ENCODE data around the gene KCTD8. TPM values are rescaled to one million over a fixed set of nuclear protein-coding genes. Genes with fewer than 3 reads are reported as not detected.
"Not testable (repeated sequence)": the region's sequence is repeated elsewhere in the genome, so short reads cannot be mapped to it uniquely, and the experiment has no call there.

Gene KCTD8
- total RNA-seq, 1 donor from 2014 or later: 0.45 TPM

- ATAC-seq (no peak), DNase-seq (ENCODE audit: low spot score) (no peak)
- intact Hi-C loops (cut with DNase I): loop anchor here (5.0 kb wide), 1 partner anchor 1184 kb away; no protein-coding TSS in a partner anchor
Observed at GRCh38 chr4:44186096-44186849, 262.3 kb downstream of the KCTD8 start.

GRCh38 chr4:44181491-44182349 lies 266.9 kb downstream of the KCTD8 start:
- ATAC-seq; intact Hi-C loops (cut with DNase I); DNase-seq (ENCODE audit: low spot score): not testable (repeated sequence)

GRCh38 chr4:44167766-44168165 lies 280.8 kb downstream of the KCTD8 start:
- DNase-seq (ENCODE audit: low spot score); intact Hi-C loops (cut with DNase I); ATAC-seq: not testable (repeated sequence)

GRCh38 chr4:44165938-44166337 lies 282.7 kb downstream of the KCTD8 start:
- intact Hi-C loops (cut with DNase I): no loop called here
- ATAC-seq (no peak), DNase-seq (ENCODE audit: low spot score) (no peak)

- intact Hi-C loops (cut with DNase I): no loop called here
- ATAC-seq (no peak), DNase-seq (ENCODE audit: low spot score) (no peak)
Observed at GRCh38 chr4:44162538-44163270, 285.9 kb downstream of the KCTD8 start.

GRCh38 chr4:44161756-44162155 lies 286.9 kb downstream of the KCTD8 start:
- intact Hi-C loops (cut with DNase I): no loop called here
- DNase-seq (ENCODE audit: low spot score) (no peak), ATAC-seq (no peak)

GRCh38 chr4:44160776-44161367 lies 287.7 kb downstream of the KCTD8 start:
- no peak for ATAC-seq
- intact Hi-C loops (cut with DNase I): no loop called here
- DNase-seq (ENCODE audit: low spot score): no peak

GRCh38 chr4:44159991-44160390 lies 288.6 kb downstream of the KCTD8 start:
- intact Hi-C loops (cut with DNase I): no loop called here
- no peak for DNase-seq (ENCODE audit: low spot score)
- ATAC-seq: no peak

- intact Hi-C loops (cut with DNase I): no loop called here
- DNase-seq (ENCODE audit: low spot score): no peak
- no peak for ATAC-seq
Observed at GRCh38 chr4:44157611-44158277, 290.9 kb downstream of the KCTD8 start.

- ATAC-seq (no peak), DNase-seq (ENCODE audit: low spot score) (no peak)
- intact Hi-C loops (cut with DNase I): no loop called here
Observed at GRCh38 chr4:44150091-44150576, 298.5 kb downstream of the KCTD8 start.

- ATAC-seq (no peak), DNase-seq (ENCODE audit: low spot score) (no peak)
- intact Hi-C loops (cut with DNase I): no loop called here
Observed at GRCh38 chr4:44149282-44149681, 299.3 kb downstream of the KCTD8 start.

- intact Hi-C loops (cut with DNase I): no loop called here
- ATAC-seq: no peak
- DNase-seq (ENCODE audit: low spot score): no peak
Observed at GRCh38 chr4:44147571-44148075, 301.0 kb downstream of the KCTD8 start.

GRCh38 chr4:44146516-44146915 lies 302.1 kb downstream of the KCTD8 start:
- ATAC-seq (no peak), DNase-seq (ENCODE audit: low spot score) (no peak)
- intact Hi-C loops (cut with DNase I): no loop called here

GRCh38 chr4:44145868-44146267 lies 302.7 kb downstream of the KCTD8 start:
- intact Hi-C loops (cut with DNase I): no loop called here
- ATAC-seq (no peak), DNase-seq (ENCODE audit: low spot score) (no peak)

GRCh38 chr4:44132526-44132925 lies 316.1 kb downstream of the KCTD8 start:
- intact Hi-C loops (cut with DNase I): no loop called here
- ATAC-seq (no peak), DNase-seq (ENCODE audit: low spot score) (no peak)

Data from sciatic nerve (tissue), 2 donors.